Middle frontal gyrus (tissue), 1 donor: ENCODE measurements around the gene NPTX1.

Source experiments
- DNase-seq: peaks from one replicate; pipeline ENCODE4 v3.0.0-alpha.2; 2015; ENCODE audit warnings: low spot score; ENCODE audit errors: extremely low spot score

NPTX1 gene

GRCh38 chr17:80503921-80504320 lies 27.5 kb upstream of the NPTX1 start:
- no peak for DNase-seq

GRCh38 chr17:80503031-80503430 lies 26.6 kb upstream of the NPTX1 start:
- DNase-seq: no peak

- no peak for DNase-seq
Measured at GRCh38 chr17:80502578-80502877, 26.1 kb upstream of the NPTX1 start.

GRCh38 chr17:80501741-80502577 lies 25.6 kb upstream of the NPTX1 start:
- DNase-seq: no peak

- DNase-seq: no peak
Measured at GRCh38 chr17:80499961-80500665, 23.7 kb upstream of the NPTX1 start.

GRCh38 chr17:80499560-80499959 lies 23.2 kb upstream of the NPTX1 start:
- DNase-seq: no peak

GRCh38 chr17:80498920-80499410 lies 22.6 kb upstream of the NPTX1 start:
- no peak for DNase-seq

GRCh38 chr17:80498242-80498919 lies 22.0 kb upstream of the NPTX1 start:
- DNase-seq: no peak

GRCh38 chr17:80497726-80498241 lies 21.4 kb upstream of the NPTX1 start:
- no peak for DNase-seq

GRCh38 chr17:80494547-80494946 lies 18.1 kb upstream of the NPTX1 start:
- no peak for DNase-seq

- DNase-seq: no peak
Measured at GRCh38 chr17:80492343-80493136, 16.1 kb upstream of the NPTX1 start.

GRCh38 chr17:80491478-80492342 lies 15.3 kb upstream of the NPTX1 start:
- DNase-seq: no peak

- no peak for DNase-seq
Measured at GRCh38 chr17:80487511-80487910, 11.1 kb upstream of the NPTX1 start.

- no peak for DNase-seq
Measured at GRCh38 chr17:80486692-80487091, 10.3 kb upstream of the NPTX1 start.

- DNase-seq: no peak
Measured at GRCh38 chr17:80485846-80486245, 9.4 kb upstream of the NPTX1 start.

- DNase-seq: no peak
Measured at GRCh38 chr17:80482555-80483308, 6.3 kb upstream of the NPTX1 start.

GRCh38 chr17:80482058-80482318 lies 5.6 kb upstream of the NPTX1 start:
- no peak for DNase-seq

- DNase-seq: no peak
Measured at GRCh38 chr17:80481284-80482057, 5.1 kb upstream of the NPTX1 start.

GRCh38 chr17:80480248-80480647 lies 3.8 kb upstream of the NPTX1 start:
- no peak for DNase-seq
